ENCODE results near the gene TTLL6. TPM values are rescaled to one million over a fixed set of nuclear protein-coding genes. Genes with fewer than 3 reads are reported as not detected.
"Not testable (repeated sequence)": the region's sequence is repeated elsewhere in the genome, so short reads cannot be mapped to it uniquely, and the experiment has no call there.

Gene TTLL6
- polyA plus RNA-seq, 1 experiment, result not detected

DNA sequence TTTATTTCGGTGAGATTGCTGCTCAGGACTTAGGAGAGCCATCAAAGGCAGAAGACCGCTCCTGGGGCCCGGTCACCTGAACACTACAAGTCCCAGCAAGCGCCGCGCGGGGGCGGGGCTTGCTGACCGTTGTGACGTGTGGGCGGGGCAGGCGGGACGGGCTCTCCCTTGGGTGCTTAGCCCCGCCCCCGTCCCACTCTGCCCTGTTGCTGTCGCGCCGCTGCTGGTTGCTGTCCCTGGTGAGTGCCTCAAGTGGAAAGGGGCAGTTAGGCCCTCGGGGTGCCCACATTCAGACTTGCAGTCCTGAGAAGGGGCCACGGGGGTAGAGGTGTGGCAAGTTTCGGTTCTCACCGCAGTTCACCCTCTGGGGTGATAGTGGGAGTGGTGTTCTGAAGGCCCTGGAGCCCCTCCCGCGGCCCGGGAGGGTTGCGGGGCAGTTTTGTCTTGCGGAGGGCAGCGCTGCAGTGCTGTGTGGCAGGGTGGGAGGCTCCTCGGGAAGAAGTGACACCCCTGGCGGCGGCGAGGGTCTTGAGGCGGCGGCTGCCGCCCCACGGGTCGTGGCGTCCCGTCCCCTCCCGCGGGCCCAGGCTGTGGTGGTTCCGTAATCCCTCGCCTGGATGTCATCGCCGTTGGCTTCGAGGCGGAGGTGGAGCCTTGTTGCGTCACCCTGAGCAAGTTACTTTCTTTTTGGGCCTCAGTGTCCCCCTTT, 14.0 kb upstream of the TTLL6 start, which contains the start of gene CALCOCO2:
CALCOCO2 (plus strand) TSS at position 196 of the 709 bp plus-strand sequence. CDS start 10,673 bp downstream, outside the sequence.
- POLR2A ChIA-PET, result no interaction called here
- H3K27me3 ChIP-seq (ENCODE audit: control insufficient read depth, insufficient read depth, low read length), result no peaks in the 10 kb centered on the region
- DNase-seq (ENCODE audit: low read depth), result peak; percentile 51
- no peaks in the 10 kb centered on the region; the same call in 1 of the 2 replicates for H3K36me3 ChIP-seq (ENCODE audit: control insufficient read depth, insufficient read depth, low read length)
- peak within 1 kb of the TSS; percentile 69 for H3K4me3 ChIP-seq (ENCODE audit: low read depth, low read length)
- CTCF ChIA-PET, result interaction anchor here (1.0 to 2.1 kb wide), 5 partner anchors 16 to 153 kb away, joined by 3 to 6 read pairs (median 4); no protein-coding TSS in a partner anchor
- TF ChIP-seq, protein P1, sequence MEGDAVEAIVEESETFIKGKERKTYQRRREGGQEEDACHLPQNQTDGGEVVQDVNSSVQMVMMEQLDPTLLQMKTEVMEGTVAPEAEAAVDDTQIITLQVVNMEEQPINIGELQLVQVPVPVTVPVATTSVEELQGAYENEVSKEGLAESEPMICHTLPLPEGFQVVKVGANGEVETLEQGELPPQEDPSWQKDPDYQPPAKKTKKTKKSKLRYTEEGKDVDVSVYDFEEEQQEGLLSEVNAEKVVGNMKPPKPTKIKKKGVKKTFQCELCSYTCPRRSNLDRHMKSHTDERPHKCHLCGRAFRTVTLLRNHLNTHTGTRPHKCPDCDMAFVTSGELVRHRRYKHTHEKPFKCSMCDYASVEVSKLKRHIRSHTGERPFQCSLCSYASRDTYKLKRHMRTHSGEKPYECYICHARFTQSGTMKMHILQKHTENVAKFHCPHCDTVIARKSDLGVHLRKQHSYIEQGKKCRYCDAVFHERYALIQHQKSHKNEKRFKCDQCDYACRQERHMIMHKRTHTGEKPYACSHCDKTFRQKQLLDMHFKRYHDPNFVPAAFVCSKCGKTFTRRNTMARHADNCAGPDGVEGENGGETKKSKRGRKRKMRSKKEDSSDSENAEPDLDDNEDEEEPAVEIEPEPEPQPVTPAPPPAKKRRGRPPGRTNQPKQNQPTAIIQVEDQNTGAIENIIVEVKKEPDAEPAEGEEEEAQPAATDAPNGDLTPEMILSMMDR (IDR thresholded peaks at IDR 0.05; ENCODE audit: insufficient read depth, low read depth, low read length), result no peak

DNA sequence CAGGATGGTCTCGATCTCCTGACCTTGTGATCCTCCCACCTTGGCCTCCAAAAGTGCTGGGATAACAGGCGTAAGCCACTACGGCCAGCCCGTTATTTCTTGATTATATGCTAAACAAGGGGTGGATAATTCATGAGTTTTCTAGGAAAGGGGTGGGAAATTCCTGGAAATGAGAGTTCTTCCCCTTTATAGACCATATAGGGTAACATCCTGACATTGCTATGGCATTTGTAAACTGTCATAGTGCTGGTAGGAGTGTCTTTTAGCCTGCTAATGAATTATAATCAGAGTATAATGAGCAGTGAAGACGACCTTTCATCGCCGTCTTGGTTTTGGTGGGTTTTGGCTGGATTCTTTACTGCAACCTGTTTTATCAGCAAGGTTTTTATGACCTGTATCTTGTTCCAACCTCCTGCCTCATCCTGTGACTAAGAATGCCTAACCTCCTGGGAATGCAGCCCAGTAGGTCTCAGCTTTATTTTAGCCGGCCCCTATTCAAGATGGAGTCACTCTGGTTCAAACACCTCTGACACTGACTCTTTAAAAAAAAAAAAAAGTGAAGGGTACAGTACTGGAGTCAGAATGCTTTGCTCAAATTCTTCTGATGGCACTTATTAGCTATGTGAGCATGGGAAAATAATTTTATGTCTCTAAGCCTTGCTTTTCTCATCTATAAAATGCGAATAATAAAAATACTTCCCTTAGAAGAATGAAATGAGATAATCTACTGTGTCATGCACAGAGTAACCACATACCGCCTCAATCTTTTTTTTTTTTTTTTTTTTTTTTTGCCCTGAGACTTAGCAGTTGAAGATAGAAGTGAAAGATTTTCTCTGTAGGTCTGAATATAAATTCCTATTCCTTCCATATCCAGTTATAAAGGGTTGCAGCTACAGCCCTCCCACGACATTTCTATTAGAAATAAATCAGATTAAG, 8.7 kb upstream of the TTLL6 start:
- Histone ChIP-seq H3K4me3 (ENCODE audit: low read depth, low read length) (no peak overlapping the region), H3K27me3 (ENCODE audit: control insufficient read depth, insufficient read depth, low read length) (no peaks in the 10 kb centered on the region; the same call in 1 of the 2 replicates), H3K36me3 (ENCODE audit: control insufficient read depth, insufficient read depth, low read length) (no peaks in the 10 kb centered on the region)
- ChIA-PET CTCF (interaction anchor here (1.7 to 23.7 kb wide), 3 partner anchors 11 to 47 kb away, joined by 3 to 719 read pairs (median 4); no protein-coding TSS in a partner anchor), POLR2A (interaction anchor here (0.6 kb wide), 1 partner anchor 1878 kb away, joined by 3 read pairs; no protein-coding TSS in a partner anchor)
- TF ChIP-seq, protein P1 (IDR thresholded peaks at IDR 0.05; ENCODE audit: insufficient read depth, low read depth, low read length), result no peak
- peak; percentile 29 for DNase-seq (ENCODE audit: low read depth)

DNA sequence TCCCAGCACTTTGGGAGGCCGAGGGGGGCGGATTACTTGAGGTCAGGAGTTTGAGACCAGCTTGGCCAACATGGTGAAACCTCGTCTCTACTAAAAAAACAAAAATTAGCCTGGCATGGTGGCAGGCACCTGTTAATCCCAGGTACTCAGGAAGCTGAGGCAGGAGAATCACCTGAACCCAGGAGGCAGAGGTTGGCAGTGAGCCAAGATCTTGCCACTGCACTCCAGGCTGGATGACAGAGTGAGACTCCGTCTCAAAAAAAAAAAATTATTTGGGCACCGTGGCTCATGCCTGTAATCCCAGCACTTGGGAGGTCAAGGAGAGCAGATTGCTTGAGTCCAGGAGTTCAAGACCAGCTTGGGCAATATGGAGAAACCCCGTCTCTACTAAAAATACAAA, 3.9 kb upstream of the TTLL6 start:
- H3K27me3 ChIP-seq (ENCODE audit: control insufficient read depth, insufficient read depth, low read length); H3K36me3 ChIP-seq (ENCODE audit: control insufficient read depth, insufficient read depth, low read length); H3K4me3 ChIP-seq (ENCODE audit: low read depth, low read length); DNase-seq (ENCODE audit: low read depth); POLR2A ChIA-PET: not testable (repeated sequence)
- CTCF ChIA-PET, result interaction anchor here (1.0 to 23.7 kb wide), 4 partner anchors 8 to 97 kb away, joined by 3 to 719 read pairs (median 4); no protein-coding TSS in a partner anchor

DNA sequence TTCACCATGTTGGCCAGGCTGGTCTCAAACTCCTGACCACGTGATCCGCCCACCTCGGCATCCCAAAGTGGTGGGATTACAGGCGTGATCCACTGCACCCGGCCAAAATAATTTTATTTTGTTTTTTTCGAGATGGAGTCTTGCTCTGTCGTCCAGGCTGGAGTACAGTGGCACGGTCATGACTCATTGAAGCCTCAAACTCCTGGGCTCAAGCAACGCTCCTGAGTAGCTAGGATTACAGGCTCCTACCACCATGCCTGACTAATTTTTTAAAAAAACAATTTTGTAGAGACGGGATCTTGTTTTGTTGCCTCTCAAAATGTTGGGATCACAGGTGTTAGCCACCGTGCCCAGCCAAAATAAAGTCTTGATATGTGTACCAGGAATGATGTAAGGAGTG, 2.4 kb upstream of the TTLL6 start:
- no peaks in the 10 kb centered on the region for H3K36me3 ChIP-seq (ENCODE audit: control insufficient read depth, insufficient read depth, low read length)
- TF ChIP-seq, protein P1 (IDR thresholded peaks at IDR 0.05; ENCODE audit: insufficient read depth, low read depth, low read length), result no peak
- POLR2A ChIA-PET, result no interaction called here
- H3K27me3 ChIP-seq (ENCODE audit: control insufficient read depth, insufficient read depth, low read length), result peaks cover 8% of the 10 kb centered on the region
- CTCF ChIA-PET, result interaction anchor here (1.7 to 23.7 kb wide), 3 partner anchors 14 to 53 kb away, joined by 3 to 719 read pairs (median 76); no protein-coding TSS in a partner anchor
- DNase-seq (ENCODE audit: low read depth), result no peak
- H3K4me3 ChIP-seq (ENCODE audit: low read depth, low read length), result no peak overlapping the region

DNA sequence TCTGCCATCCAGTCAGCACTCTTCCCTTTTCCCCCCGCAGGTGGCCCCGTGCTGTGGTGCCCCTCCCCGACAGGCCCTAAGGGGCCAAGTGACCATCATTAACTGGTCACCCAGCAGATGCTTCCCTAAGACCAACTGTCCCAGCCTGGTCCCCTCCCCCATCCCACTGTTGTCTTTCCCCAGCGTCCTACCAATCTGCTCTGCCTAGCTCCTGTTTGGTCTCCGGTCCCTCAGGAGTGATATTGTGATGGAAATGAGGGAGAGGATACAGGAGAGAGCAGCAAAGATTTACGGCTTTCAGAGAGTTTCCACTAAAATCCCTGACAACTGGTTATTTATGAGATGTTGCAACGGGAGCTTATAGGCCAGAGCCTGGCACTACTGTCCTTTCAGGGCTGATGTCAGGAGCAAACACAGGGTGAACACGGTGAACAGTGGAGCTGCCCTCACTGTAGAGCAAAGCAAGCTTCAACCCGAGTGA, 1.4 kb upstream of the TTLL6 start:
- H3K4me3 ChIP-seq (ENCODE audit: low read depth, low read length), result no peak overlapping the region
- TF ChIP-seq, protein P1 (IDR thresholded peaks at IDR 0.05; ENCODE audit: insufficient read depth, low read depth, low read length), result no peak
- peaks cover 8% of the 10 kb centered on the region for H3K27me3 ChIP-seq (ENCODE audit: control insufficient read depth, insufficient read depth, low read length)
- CTCF ChIA-PET, result interaction anchor here (7.6 to 23.7 kb wide), 2 partner anchors 15 to 55 kb away, joined by 76 to 719 read pairs; no protein-coding TSS in a partner anchor
- POLR2A ChIA-PET, result no interaction called here
- H3K36me3 ChIP-seq (ENCODE audit: control insufficient read depth, insufficient read depth, low read length), result no peaks in the 10 kb centered on the region
- DNase-seq (ENCODE audit: low read depth), result no peak
